ENCODE measurements around the gene DNAH3.
"Not testable (repeated sequence)": the region's sequence is repeated elsewhere in the genome, so short reads cannot be mapped to it uniquely, and the experiment has no call there.

The DNAH3 gene

GRCh38 chr16:20940871-20941635 lies 209.6 kb downstream of the DNAH3 start:
- no peak for DNase-seq (ENCODE audit: low read depth, low spot score)

GRCh38 chr16:20939611-20940010 lies 211.0 kb downstream of the DNAH3 start:
- no peak for DNase-seq (ENCODE audit: low read depth, low spot score)

- DNase-seq (ENCODE audit: low read depth, low spot score), result no peak
Observed at GRCh38 chr16:20938426-20938825, 212.2 kb downstream of the DNAH3 start.

DNA sequence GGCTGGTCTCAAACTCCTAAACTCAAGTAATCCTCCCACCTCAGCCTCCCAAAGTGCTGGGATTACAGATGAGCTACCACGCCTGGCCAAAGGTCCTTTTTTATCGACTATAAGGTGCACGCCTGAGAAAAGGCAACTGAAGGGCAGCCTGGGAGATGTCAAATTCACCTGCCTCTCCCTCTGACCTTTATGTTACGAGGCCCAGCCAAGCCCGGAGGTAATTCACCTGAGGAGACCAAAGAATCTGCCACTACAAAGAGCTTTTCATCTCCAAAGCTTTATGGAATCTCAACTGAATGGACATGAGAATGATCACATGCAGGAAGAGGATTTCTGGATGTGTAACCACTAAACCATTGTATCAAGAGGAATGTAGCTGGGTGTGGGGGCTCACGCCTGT lies 212.9 kb downstream of the DNAH3 start:
- no peak for DNase-seq (ENCODE audit: low read depth, low spot score)

GRCh38 chr16:20933589-20933988 lies 217.1 kb downstream of the DNAH3 start:
- DNase-seq (ENCODE audit: low read depth, low spot score), result no peak

GRCh38 chr16:20931066-20931600 lies 219.5 kb downstream of the DNAH3 start:
- DNase-seq (ENCODE audit: low read depth, low spot score), result no peak

DNA sequence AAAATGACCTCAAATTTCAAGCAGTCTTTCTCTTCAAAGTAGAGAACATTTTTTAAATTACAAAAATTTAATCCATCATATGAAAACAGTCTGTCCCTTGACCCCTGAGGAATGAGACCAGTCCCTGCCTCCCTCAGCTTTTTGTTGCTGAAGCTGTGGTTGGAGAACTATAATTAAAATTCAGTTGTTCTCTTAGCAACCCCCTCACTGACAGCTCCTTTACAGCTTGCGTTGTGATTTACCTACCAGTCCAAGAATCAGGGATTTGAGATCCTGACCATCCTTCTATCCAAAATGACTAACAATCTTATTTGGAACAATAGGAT lies 220.3 kb downstream of the DNAH3 start:
- DNase-seq (ENCODE audit: low read depth, low spot score), result no peak

DNA sequence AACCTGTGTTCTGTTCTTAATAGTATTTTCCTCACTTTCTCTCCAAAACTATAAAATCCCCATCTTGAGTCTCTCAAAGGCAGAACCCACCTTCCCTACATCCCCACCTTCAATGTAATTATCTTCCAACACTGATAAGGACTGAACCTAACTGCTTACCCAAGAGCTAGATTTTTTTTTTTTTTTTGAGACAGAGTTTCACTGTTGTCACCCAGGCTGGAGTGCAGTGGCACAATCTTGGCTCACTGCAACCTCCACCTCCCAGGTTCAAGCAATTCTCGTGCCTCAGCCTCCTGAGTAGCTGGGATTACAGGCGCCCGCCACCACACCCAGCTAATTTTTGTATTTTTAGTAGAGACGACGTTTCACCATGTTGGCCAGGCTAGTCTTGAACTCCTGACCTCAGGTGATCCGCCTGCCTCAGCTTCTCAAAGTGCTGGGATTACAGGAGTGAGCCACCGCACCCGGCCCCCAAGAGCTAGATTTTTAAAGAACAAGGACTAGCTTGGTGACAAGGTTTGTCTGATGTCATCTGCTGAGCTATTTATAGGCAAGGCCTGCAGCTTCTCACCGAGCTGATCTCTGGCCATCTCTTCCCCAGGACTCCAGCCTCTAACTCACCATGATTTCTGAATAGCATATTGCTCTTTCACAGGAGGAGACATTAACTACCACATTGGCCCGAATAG lies 220.8 kb downstream of the DNAH3 start:
- DNase-seq (ENCODE audit: low read depth, low spot score), result not testable (repeated sequence)

- DNase-seq (ENCODE audit: low read depth, low spot score), result no peak
Observed at GRCh38 chr16:20928774-20929411, 221.8 kb downstream of the DNAH3 start.

GRCh38 chr16:20925751-20926150 lies 224.9 kb downstream of the DNAH3 start:
- no peak for DNase-seq (ENCODE audit: low read depth, low spot score)

DNA sequence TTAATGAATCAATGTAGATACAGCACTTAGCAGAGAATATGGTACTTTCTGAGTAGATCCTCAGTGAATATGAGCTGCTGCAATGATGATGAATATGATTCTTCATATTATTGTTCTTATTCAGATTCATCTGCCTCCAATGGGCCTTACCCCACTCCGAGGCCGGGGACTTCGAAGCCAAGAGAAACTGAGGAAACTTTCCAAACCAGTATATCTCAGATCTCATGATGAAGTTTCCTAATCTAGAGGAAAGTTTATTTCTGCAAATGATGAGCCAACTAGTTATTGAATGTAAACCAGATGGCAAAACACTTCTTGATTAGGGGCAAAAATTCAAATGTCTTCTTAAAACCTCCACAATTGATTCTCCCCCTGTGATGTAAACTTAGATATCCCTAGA lies 226.8 kb downstream of the DNAH3 start:
- no peak for DNase-seq (ENCODE audit: low read depth, low spot score)

GRCh38 chr16:20920799-20921198 lies 229.8 kb downstream of the DNAH3 start:
- DNase-seq (ENCODE audit: low read depth, low spot score), result no peak

- DNase-seq (ENCODE audit: low read depth, low spot score), result no peak
Observed at GRCh38 chr16:20920091-20920490, 230.6 kb downstream of the DNAH3 start.

GRCh38 chr16:20918486-20919239 lies 232.0 kb downstream of the DNAH3 start:
- DNase-seq (ENCODE audit: low read depth, low spot score), result no peak

DNA sequence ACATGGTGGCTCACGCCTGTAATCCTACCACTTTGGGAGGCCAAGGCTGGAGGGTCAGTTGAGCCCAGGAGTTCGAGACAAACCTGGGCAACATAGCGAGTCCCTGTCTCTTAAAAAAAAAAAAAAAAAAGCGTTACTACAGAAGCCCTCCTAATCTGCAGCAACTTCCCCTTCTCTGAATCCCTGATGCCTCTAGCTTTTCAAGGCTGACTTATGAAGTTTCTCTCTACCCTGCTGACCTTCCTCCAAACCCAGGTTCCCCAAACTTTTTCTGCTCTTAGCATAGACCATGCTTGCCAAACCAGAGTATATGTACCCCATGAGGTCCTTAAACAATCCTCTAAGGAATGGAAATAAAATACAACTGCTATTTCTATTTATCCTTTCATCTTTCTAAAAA lies 233.7 kb downstream of the DNAH3 start:
- no peak for DNase-seq (ENCODE audit: low read depth, low spot score)

DNA sequence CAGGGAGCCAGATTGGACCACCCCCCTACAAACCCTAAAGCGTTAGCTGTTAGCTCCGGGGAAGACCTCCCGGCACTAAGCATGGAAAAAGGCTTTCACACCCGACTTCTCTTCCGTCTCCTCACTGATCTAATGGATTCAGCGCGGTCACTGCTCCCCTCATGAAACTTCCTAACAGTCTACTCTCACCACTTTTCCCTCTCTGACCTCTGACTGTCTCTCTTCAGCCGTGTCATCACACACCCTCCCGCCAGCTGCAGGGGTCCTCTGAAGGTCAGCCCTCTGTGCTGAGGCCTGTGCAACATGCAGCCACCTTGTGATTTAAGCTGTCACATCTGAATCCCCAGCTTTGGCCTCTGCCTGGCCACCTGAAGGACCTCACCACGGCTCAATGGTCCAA lies 234.4 kb downstream of the DNAH3 start:
- DNase-seq (ENCODE audit: low read depth, low spot score), result no peak

GRCh38 chr16:20911361-20911760 lies 239.3 kb downstream of the DNAH3 start:
- DNase-seq (ENCODE audit: low read depth, low spot score), result no peak

DNA sequence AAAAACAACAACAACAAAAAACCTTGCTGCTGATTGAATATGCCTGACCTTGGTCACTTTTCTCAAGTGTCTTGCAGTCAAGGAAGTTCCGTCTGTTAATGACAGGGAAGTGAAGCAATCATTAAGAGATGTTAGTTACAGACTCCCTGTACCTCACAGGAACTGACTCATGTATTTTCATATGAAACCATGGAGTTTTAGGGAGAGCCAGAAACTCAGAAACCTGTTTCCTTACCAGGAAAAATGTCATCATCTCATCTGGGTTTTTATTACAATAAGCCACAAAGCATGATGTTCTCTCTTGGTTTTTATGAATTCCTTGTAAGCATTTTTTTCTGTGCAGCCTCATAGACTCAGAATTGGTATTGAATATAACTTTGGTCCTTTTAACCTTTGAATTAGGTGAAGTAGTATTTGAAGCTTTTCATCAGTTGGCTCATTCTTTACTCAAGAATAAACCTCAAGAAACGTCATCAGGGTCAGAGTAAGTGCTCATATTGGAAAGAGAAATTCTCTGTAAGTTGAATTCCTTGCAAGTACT lies 239.8 kb downstream of the DNAH3 start:
- DNase-seq (ENCODE audit: low read depth, low spot score), result no peak

GRCh38 chr16:20906341-20907255 lies 244.0 kb downstream of the DNAH3 start:
- DNase-seq (ENCODE audit: low read depth, low spot score), result no peak

DNA sequence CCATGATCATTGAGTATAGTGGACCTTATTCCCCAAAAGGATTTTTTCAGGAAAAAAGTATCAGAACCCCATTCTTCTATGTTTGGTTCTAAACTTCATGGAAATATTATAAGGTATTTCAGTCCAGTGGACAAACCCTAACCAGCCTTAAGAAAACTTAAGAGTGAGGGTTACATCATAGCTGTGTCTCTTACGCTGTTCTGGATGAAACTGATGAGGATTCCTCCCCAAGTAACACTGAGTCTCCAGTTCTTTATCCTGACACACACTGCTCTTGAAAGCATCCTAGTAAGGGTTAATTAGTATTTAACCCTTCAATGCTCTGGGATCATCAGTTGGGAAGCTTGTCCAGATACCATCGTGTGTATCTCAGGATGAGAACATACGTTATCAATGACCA lies 245.1 kb downstream of the DNAH3 start:
- no peak for DNase-seq (ENCODE audit: low read depth, low spot score)
